Neural cell (in vitro differentiated cells): Measurements from ENCODE around the gene IFT81. TPM values are rescaled to one million over a fixed set of nuclear protein-coding genes. Genes with fewer than 3 reads are reported as not detected.

Source experiments
- H2AFZ ChIP-seq: fragments of 200-600, 300-800 bp; sonication (generic), shearing (Covaris generic); 2 replicates; pipeline ENCODE4 v1.6.0; 2014; ENCODE audit warnings: low read depth, mild to moderate bottlenecking, antibody characterized with exemption, low read length, moderate library complexity
- H3F3A ChIP-seq: fragments of 200-600 bp; shearing (Covaris generic); 2 replicates; pipeline ENCODE4 v1.6.1; 2016; ENCODE audit warnings: mild to moderate bottlenecking, moderate library complexity, mixed read lengths, antibody characterized with exemption, low read length; ENCODE audit not compliant: insufficient read depth, poor library complexity, severe bottlenecking
- H3K27ac ChIP-seq: fragments of 200-600, 300-800 bp; sonication (generic), shearing (Covaris generic); 2 replicates; pipeline ENCODE4 v1.5.1; 2014; ENCODE audit warnings: mild to moderate bottlenecking, low read length, moderate library complexity
- H3K27me3 ChIP-seq: fragments of 300-800, 200-600 bp; sonication (generic), shearing (Covaris generic); 2 replicates; pipeline ENCODE4 v1.6.0; 2014; ENCODE audit warnings: mild to moderate bottlenecking, low read depth, low read length, moderate library complexity; ENCODE audit not compliant: insufficient read depth
- H3K36me3 ChIP-seq: fragments of 300-800, 200-600 bp; sonication (generic), shearing (Covaris generic); 2 replicates; pipeline ENCODE4 v1.5.1; 2014; ENCODE audit warnings: mild to moderate bottlenecking, antibody characterized with exemption, low read length, moderate library complexity; ENCODE audit not compliant: insufficient read depth
- H3K4me2 ChIP-seq: fragments of 300-800, 200-600 bp; sonication (generic), shearing (Covaris generic); 2 replicates; pipeline ENCODE4 v1.6.0; 2014; ENCODE audit warnings: mild to moderate bottlenecking, low read length
- H3K4me3 ChIP-seq: fragments of 300-800, 200-600 bp; sonication (generic), shearing (Covaris generic); 2 replicates; pipeline ENCODE4 v1.5.1; 2014; ENCODE audit warnings: mild to moderate bottlenecking, low read length, moderate library complexity
- H3K79me2 ChIP-seq: fragments of 200-600 bp; shearing (Covaris generic); replicated peaks from 2 replicates; pipeline ENCODE4 v1.6.0; 2014; ENCODE audit warnings: mild to moderate bottlenecking, low read length, moderate library complexity; ENCODE audit not compliant: insufficient read depth
- H3K9ac ChIP-seq: fragments of 300-800, 200-600 bp; sonication (generic), shearing (Covaris generic); 2 replicates; pipeline ENCODE4 v1.6.1; 2016; ENCODE audit warnings: mild to moderate bottlenecking, low read length, mixed read lengths
- H3K9me2 ChIP-seq: fragments of 200-600 bp; shearing (Covaris generic); 2 replicates; pipeline ENCODE4 v1.6.1; 2016; ENCODE audit warnings: mild to moderate bottlenecking, low read length, mixed read lengths; ENCODE audit not compliant: insufficient read depth
- H3K9me3 ChIP-seq: fragments of 200-600, 300-800 bp; sonication (generic), shearing (Covaris generic); 2 replicates; pipeline ENCODE4 v1.6.1; 2016; ENCODE audit warnings: mild to moderate bottlenecking, mixed run types, low read length, moderate library complexity, mixed read lengths
- H4K20me1 ChIP-seq: fragments of 200-600 bp; shearing (Covaris generic); 2 replicates; pipeline ENCODE4 v1.6.1; 2016; ENCODE audit warnings: mild to moderate bottlenecking, mixed run types; ENCODE audit not compliant: insufficient read depth
- EP300 ChIP-seq: fragments of 450-650 bp; conservative IDR thresholded peaks from 2 replicates; pipeline ENCODE4 v1.6.1; 2014; ENCODE audit warnings: antibody characterized with exemption, mild to moderate bottlenecking, moderate library complexity; ENCODE audit not compliant: poor library complexity, severe bottlenecking
- EZH2 ChIP-seq: fragments of 200-600, 300-800 bp; shearing (Covaris generic), sonication (generic); IDR thresholded peaks from 2 replicates; pipeline ENCODE4 v1.6.1; 2014; ENCODE audit warnings: antibody characterized with exemption, low read length, borderline replicate concordance, mild to moderate bottlenecking; ENCODE audit not compliant: insufficient read depth, poor library complexity, severe bottlenecking
- MXI1 ChIP-seq: fragments of 450-650 bp; conservative IDR thresholded peaks from 2 replicates; pipeline ENCODE4 v1.6.1; 2014; ENCODE audit warnings: antibody characterized with exemption, mild to moderate bottlenecking; ENCODE audit not compliant: poor library complexity, severe bottlenecking
- POLR2AphosphoS5 ChIP-seq: IDR thresholded peaks from 2 replicates; pipeline ENCODE4 v1.6.1; 2012
- RAD21 ChIP-seq: fragments of 450-650 bp; conservative IDR thresholded peaks from 2 replicates; pipeline ENCODE4 v1.6.1; 2014; ENCODE audit warnings: antibody characterized with exemption, mild to moderate bottlenecking, moderate library complexity
- REST ChIP-seq: IDR thresholded peaks from 2 replicates; pipeline ENCODE4 v1.6.1; 2012; ENCODE audit warnings: borderline replicate concordance
- SMC3 ChIP-seq: fragments of 450-650 bp; conservative IDR thresholded peaks from 2 replicates; pipeline ENCODE4 v1.6.1; 2014; ENCODE audit warnings: antibody characterized with exemption, mild to moderate bottlenecking, moderate library complexity; ENCODE audit not compliant: poor library complexity
- TAF1 ChIP-seq: IDR thresholded peaks from 2 replicates; pipeline ENCODE4 v1.6.1; 2012; ENCODE audit warnings: low read depth
- polyA plus RNA-seq: library from polyadenylated mRNA; depleted of rRNA; stranded (reverse); fragments of >200 nt; gene quantifications from 2 replicates; pipeline ENCODE4 v1.2.3, GENCODE V29; 2014
- TF ChIP-seq, protein P1 (sequence below): fragments of 450-650 bp; IDR thresholded peaks from 2 replicates; pipeline ENCODE4 v1.5.1; 2014; ENCODE audit warnings: antibody characterized with exemption, mild to moderate bottlenecking, moderate library complexity; ENCODE audit not compliant: poor library complexity, severe bottlenecking

Gene IFT81
- polyA plus RNA-seq, 1 donor from 2014 or later = 120 TPM

GRCh38 chr12:110262442-110263388 lies 138.6 kb downstream of the IFT81 start:
- Histone ChIP-seq H3K36me3 (no peaks in the 10 kb centered on the region), H3K79me2 (no peaks in the 10 kb centered on the region), H3K27ac (no peak overlapping the region), H4K20me1 (no peaks in the 10 kb centered on the region), H3K9me3 (no peaks in the 10 kb centered on the region), H3K9me2 (no peaks in the 10 kb centered on the region), H3F3A (no peaks in the 10 kb centered on the region), H3K9ac (no peak overlapping the region), H3K4me3 (no peak overlapping the region), H3K4me2 (no peak overlapping the region), H2AFZ (no peak overlapping the region), H3K27me3 (no peaks in the 10 kb centered on the region)
- TF ChIP-seq, protein P1, sequence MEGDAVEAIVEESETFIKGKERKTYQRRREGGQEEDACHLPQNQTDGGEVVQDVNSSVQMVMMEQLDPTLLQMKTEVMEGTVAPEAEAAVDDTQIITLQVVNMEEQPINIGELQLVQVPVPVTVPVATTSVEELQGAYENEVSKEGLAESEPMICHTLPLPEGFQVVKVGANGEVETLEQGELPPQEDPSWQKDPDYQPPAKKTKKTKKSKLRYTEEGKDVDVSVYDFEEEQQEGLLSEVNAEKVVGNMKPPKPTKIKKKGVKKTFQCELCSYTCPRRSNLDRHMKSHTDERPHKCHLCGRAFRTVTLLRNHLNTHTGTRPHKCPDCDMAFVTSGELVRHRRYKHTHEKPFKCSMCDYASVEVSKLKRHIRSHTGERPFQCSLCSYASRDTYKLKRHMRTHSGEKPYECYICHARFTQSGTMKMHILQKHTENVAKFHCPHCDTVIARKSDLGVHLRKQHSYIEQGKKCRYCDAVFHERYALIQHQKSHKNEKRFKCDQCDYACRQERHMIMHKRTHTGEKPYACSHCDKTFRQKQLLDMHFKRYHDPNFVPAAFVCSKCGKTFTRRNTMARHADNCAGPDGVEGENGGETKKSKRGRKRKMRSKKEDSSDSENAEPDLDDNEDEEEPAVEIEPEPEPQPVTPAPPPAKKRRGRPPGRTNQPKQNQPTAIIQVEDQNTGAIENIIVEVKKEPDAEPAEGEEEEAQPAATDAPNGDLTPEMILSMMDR = no peak
- TF ChIP-seq REST (no peak), EZH2 (no peak), MXI1 (no peak), EP300 (no peak), SMC3 (no peak), RAD21 (no peak), POLR2AphosphoS5 (no peak), TAF1 (no peak)

DNA sequence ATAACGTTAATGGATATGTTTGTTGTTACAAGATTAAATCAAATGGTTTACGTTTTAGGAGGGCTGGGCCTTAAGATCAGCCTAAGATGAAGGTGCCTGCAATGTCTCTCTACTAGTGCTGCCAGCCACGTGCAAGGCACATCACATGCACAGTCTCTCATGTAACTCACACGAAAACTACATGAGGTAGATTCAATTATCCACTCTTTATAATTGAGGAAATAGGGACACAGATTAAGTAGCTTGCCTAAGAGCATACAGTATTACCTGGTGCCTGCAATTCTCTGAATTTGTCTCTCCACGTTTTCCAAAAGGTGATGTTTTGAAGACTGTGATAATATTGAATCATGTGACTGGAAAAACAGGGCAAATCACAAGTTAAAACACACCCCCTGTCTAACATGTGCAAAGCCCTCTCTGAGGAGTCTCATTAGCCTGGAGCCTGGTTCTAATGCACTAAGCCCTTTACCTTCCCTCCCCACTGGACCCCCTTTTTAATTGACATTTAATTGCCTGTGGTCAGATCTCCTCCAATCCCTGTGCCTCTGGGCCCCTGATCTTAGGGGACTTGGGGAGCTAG lies 142.3 kb downstream of the IFT81 start:
- Histone ChIP-seq H3K9me2 (no peaks in the 10 kb centered on the region), H3K9me3 (no peaks in the 10 kb centered on the region), H3F3A (no peaks in the 10 kb centered on the region), H3K4me2 (no peak overlapping the region), H4K20me1 (no peaks in the 10 kb centered on the region), H3K36me3 (no peaks in the 10 kb centered on the region), H3K27me3 (no peaks in the 10 kb centered on the region), H3K4me3 (no peak overlapping the region), H3K9ac (no peak overlapping the region), H3K27ac (no peak overlapping the region), H2AFZ (no peak overlapping the region), H3K79me2 (no peaks in the 10 kb centered on the region)
- TF ChIP-seq EP300 (no peak), RAD21 (no peak), SMC3 (no peak), POLR2AphosphoS5 (no peak), TAF1 (no peak), EZH2 (no peak), REST (no peak), MXI1 (no peak)
- TF ChIP-seq, protein P1 = no peak
